Activated T-helper 1 cell treated with anti-CD3 and anti-CD28 coated beads, Interleukin-12 subunit alpha, Interleukin-12 subunit beta, Interleukin-2, Interleukin-4 antibody, amounts not matched to agents 30 ng/mL and 10 ng/mL and 1 ng/mL, durations not matched to agents 14 hours and 24 hours and 36 hours (primary cell): ENCODE data around the gene DAAM1. TPM values are rescaled to one million over a fixed set of nuclear protein-coding genes. Genes with fewer than 3 reads are reported as not detected.

Experiments
- DNase-seq: peaks from one replicate; pipeline ENCODE4 v3.0.0; 2021; ENCODE audit warnings: low spot score
- H3K27ac Mint-ChIP-seq: one replicate; pipeline ENCODE4 v1.8.0; 2021; ENCODE audit warnings: mild to moderate bottlenecking, mixed read lengths
- H3K27me3 Mint-ChIP-seq: one replicate; pipeline ENCODE4 v1.8.0; 2022; ENCODE audit warnings: mild to moderate bottlenecking, moderate library complexity, mixed read lengths; ENCODE audit not compliant: insufficient read depth
- H3K36me3 Mint-ChIP-seq: one replicate; pipeline ENCODE4 v1.8.0; 2021; ENCODE audit warnings: low read depth, mixed read lengths
- H3K4me1 Mint-ChIP-seq: one replicate; pipeline ENCODE4 v1.8.0; 2021; ENCODE audit warnings: low read depth, mixed read lengths
- H3K4me3 Mint-ChIP-seq: one replicate; pipeline ENCODE4 v1.8.0; 2021; ENCODE audit warnings: mild to moderate bottlenecking, moderate library complexity, mixed read lengths
- H3K9me3 Mint-ChIP-seq: one replicate; pipeline ENCODE4 v1.8.0; 2021; ENCODE audit warnings: mixed read lengths
- intact Hi-C: fragments of 100-400 bp; cut with micrococcal nuclease; formaldehyde crosslinking; loops from one replicate; pipeline ENCODE4 v1.15.1; 2024
- total RNA-seq: library from RNA; stranded (reverse); gene quantifications from 2 replicates; pipeline ENCODE4 v1.2.3, GENCODE V29; 2022

Gene DAAM1
- total RNA-seq, 1 donor from 2014 or later: 4.2 TPM

DNA sequence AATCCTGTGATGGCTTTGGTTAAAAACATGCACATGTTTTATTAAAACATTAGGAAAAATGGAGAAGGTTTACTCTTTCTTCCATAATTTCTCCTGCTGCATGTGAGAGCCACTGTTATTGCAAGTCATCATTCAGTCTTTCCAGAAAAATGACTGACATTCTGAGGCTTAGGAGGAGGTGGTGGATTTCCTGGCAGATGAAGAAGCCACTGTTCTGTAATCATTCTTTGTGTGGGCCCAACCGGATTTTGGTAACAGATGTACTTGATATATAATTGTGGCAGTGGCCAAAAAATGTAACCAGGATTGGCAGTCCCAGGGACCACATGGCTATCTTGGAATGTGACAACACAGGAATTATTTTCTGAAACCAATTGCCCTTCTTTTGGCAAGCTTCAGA, 120.2 kb downstream of the DAAM1 start:
- no peak overlapping the region for H3K4me3 Mint-ChIP-seq
- H3K4me1 Mint-ChIP-seq: no peaks in the 10 kb centered on the region
- H3K9me3 Mint-ChIP-seq: no peaks in the 10 kb centered on the region
- H3K27ac Mint-ChIP-seq: no peak overlapping the region
- no peaks in the 10 kb centered on the region for H3K36me3 Mint-ChIP-seq
- no peaks in the 10 kb centered on the region for H3K27me3 Mint-ChIP-seq
- DNase-seq: no peak
- intact Hi-C loops: no loop called here

GRCh38 chr14:59309291-59309900, 120.9 kb downstream of the DAAM1 start:
- no peaks in the 10 kb centered on the region for H3K27me3 Mint-ChIP-seq
- DNase-seq: no peak
- intact Hi-C loops: no loop called here
- no peak overlapping the region for H3K27ac Mint-ChIP-seq
- H3K4me1 Mint-ChIP-seq: no peaks in the 10 kb centered on the region
- H3K36me3 Mint-ChIP-seq: no peaks in the 10 kb centered on the region
- H3K4me3 Mint-ChIP-seq: no peak overlapping the region
- H3K9me3 Mint-ChIP-seq: no peaks in the 10 kb centered on the region

DNA sequence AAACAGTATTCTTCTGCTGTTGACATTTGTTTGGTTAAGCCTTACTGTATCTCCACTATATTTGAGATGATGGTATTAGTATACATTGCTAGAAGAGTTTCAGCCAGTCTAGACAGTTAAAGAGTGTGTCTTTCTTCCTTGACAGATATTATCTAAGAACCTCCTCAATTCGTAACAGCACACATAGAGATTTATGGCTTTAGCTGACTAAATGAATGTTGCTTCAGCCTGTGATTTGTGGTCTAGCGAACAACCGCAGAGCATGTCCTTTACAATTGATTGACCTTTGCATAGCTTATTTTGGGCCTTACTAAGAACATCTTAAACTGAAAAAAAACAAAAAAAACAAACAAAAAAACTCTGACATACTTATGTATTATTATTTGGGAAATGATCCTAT, 122.2 kb downstream of the DAAM1 start:
- intact Hi-C loops: no loop called here
- DNase-seq: no peak
- H3K9me3 Mint-ChIP-seq: no peaks in the 10 kb centered on the region
- H3K4me3 Mint-ChIP-seq: no peak overlapping the region
- H3K4me1 Mint-ChIP-seq: no peaks in the 10 kb centered on the region
- no peak overlapping the region for H3K27ac Mint-ChIP-seq
- peaks cover 2% of the 10 kb centered on the region for H3K27me3 Mint-ChIP-seq
- H3K36me3 Mint-ChIP-seq: no peaks in the 10 kb centered on the region

DNA sequence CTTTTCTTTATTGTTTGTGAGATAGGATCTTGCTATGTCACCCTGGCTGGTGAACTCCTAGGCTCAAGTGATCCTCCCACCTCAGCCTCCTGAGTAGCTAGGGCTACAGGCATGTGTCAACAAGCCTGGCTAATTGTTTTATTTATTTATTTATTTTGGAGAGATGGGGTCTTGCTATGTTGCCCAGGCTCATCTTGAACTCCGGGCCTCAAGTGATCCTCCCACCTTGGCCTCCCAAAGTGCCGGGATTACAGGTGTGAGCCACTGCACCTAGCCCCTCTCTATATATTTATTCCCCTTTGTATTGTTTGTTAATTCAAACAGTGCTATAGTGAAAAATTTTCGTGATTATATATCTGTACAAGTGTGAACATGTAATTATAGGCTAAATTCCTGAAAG, 123.3 kb downstream of the DAAM1 start:
- intact Hi-C loops: no loop called here
- H3K4me3 Mint-ChIP-seq: no peak overlapping the region
- peaks cover 2% of the 10 kb centered on the region for H3K27me3 Mint-ChIP-seq
- DNase-seq: no peak
- no peaks in the 10 kb centered on the region for H3K36me3 Mint-ChIP-seq
- H3K4me1 Mint-ChIP-seq: no peaks in the 10 kb centered on the region
- no peaks in the 10 kb centered on the region for H3K9me3 Mint-ChIP-seq
- H3K27ac Mint-ChIP-seq: no peak overlapping the region

DNA sequence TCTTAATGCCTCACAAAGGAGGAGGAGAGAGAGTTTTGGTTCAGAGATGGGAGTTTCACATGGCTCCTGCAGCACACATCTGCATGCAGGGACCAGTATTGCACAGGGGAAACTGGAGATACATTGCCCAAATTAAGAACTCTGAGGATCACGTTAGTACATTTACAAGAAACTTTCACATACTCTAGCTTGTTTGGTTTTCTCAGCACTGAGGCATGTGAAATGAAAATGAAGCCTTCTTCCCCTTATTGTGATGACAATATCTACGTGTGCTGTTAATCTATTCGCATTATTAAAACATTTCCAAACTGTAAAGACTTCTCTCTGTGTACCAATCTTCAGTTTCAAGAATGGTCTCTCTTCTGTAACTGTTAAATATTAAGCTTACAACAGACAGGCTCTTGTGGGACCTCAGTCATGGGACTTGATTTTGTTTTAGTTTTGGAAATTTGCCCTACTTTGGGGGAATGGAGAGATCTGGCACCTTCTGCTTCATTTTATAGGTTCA, 124.7 kb downstream of the DAAM1 start:
- DNase-seq: no peak
- intact Hi-C loops: no loop called here
- peaks cover 2% of the 10 kb centered on the region for H3K27me3 Mint-ChIP-seq
- no peak overlapping the region for H3K4me3 Mint-ChIP-seq
- H3K27ac Mint-ChIP-seq: no peak overlapping the region
- no peaks in the 10 kb centered on the region for H3K4me1 Mint-ChIP-seq
- H3K36me3 Mint-ChIP-seq: no peaks in the 10 kb centered on the region
- no peaks in the 10 kb centered on the region for H3K9me3 Mint-ChIP-seq

DNA sequence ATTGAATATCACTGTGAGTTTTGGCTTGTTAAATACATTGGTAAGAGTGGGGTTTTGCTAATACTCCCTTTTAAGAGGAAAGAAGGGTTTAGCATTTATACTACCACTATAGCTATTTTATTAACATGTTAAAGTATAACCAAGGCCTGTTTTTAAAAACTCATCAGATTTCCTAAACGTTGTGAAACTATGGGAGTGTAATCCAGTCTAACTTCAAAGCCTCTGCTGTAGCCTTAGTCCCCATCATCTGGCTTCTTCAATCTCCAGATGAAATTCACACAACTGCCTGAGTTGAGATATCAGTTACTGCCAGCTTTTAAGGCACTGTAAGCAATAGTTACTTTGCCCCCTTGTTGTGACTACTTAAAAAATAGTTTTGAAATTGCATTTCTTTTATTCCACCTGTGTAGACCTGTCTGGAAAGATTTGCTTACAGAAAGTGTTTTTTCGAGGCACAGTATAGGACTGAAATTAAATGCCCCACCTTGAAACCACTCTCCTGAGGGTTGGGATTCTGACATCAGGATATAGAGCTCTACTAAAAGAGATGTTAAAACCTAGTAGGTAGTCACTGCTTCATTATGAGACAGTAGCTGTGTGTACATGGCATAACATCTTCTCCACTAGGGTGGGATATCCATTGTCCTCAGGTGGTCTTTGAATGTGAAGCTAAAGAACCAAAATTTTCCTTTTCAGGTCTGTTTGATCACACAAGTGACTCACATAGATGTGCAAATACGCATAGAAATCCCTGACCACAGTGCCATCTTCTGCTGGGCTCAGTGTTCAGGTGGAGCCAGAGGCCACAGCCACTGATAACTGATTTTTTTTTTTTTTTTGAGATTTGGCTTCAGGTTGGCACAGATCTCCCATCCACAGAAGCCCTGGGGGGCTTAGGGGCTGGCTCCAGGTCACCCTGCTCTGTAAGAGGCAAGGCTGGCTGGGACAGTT, 125.5 kb downstream of the DAAM1 start:
- Mint-ChIP-seq H3K9me3 (no peaks in the 10 kb centered on the region), H3K27ac (no peak overlapping the region), H3K4me3 (no peak overlapping the region), H3K36me3 (no peaks in the 10 kb centered on the region), H3K4me1 (no peaks in the 10 kb centered on the region), H3K27me3 (peaks cover 2% of the 10 kb centered on the region)
- DNase-seq: no peak
- intact Hi-C loops: no loop called here

DNA sequence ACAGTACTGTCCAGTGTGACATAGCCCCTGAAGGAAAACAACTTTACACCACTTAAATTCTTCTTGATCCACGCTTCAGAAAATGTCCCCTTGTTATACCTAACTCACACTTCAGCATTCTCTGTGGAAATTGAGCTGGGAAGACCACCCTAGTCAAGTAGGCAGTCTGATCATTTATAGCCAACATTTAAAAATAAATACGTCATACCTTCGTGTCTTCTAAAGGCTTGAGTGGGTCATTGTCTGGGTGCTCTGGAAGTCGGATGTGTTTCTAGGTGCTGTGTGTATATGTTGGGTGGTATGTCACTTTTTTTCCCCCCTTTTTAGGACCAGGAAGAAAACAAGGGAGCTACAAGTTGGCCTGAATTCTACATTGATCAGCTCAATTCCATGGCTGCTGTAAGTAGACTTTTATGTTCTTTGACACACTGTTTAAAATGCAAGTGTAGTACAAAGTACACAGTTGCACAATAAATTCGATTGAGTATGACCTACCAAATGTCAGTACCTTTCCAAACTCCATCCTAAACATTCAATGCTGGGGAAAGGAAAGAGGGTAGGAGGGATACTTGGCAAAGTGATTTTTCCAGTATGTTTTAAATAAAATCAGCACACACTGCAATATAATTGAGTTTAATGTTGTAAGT, 126.6 kb downstream of the DAAM1 start:
- Mint-ChIP-seq H3K9me3 (no peaks in the 10 kb centered on the region), H3K4me3 (no peak overlapping the region), H3K36me3 (no peaks in the 10 kb centered on the region), H3K4me1 (no peaks in the 10 kb centered on the region), H3K27me3 (peaks cover 2% of the 10 kb centered on the region), H3K27ac (no peak overlapping the region)
- intact Hi-C loops: no loop called here
- DNase-seq: no peak

DNA sequence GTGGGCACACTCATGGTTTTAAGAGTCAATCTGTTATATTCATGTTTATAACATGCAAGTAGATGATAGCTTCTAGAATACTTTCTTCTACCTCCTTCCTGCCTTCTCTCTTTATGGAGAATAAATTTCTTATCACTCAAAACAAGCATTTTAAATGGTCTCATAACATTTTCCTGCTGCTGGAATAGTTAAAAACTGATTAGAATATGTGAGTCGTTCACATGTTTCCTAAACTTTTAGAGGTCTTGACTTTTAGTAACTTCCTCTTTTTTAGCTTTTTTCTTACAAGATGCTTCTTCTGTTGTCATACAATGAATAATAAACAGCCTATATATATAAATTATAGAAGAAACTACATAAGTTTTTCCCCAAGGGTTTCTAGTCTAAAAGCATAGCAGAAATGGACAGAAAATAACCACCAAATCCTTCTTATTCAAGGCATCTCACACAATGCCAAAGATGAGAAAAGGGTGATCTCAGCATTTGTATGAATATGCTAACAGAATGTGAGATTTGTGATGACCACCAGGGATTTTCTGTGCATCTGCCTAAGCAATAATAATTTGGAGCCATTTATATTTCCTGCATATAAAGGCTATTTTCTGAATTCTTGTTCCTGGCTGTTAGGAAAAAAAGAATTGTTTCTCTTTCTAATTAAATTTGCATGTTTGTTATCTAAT, 127.8 kb downstream of the DAAM1 start:
- Mint-ChIP-seq H3K4me3 (no peak overlapping the region), H3K27ac (no peak overlapping the region), H3K36me3 (no peaks in the 10 kb centered on the region), H3K27me3 (peaks cover 2% of the 10 kb centered on the region), H3K9me3 (no peaks in the 10 kb centered on the region), H3K4me1 (peaks cover 6% of the 10 kb centered on the region)
- intact Hi-C loops: no loop called here
- no peak for DNase-seq

DNA sequence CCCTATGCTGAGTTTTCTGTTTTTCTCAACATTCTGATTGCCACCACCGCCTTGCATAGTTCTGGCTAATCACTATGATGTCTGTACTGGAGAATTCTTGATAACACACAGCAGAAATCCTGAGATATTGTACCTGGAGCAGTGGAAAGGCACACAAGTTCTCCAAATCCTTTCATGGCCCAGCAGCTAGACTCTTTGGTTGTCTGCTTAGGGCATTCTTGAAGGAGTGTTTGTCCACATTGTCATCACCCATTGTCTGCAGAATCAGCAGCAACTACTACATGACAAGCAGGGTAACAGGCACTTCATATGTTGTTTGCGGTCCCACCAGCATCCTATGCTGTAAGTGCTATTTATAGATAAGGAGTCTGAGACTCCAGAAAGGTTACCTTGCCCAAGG, 128.9 kb downstream of the DAAM1 start:
- Mint-ChIP-seq H3K27me3 (peaks cover 2% of the 10 kb centered on the region), H3K36me3 (no peaks in the 10 kb centered on the region), H3K27ac (no peak overlapping the region), H3K4me3 (no peak overlapping the region), H3K9me3 (no peaks in the 10 kb centered on the region), H3K4me1 (peaks cover 13% of the 10 kb centered on the region)
- DNase-seq: no peak
- intact Hi-C loops: no loop called here

- peaks cover 2% of the 10 kb centered on the region for H3K27me3 Mint-ChIP-seq
- H3K4me3 Mint-ChIP-seq: no peak overlapping the region
- no peak for DNase-seq
- H3K27ac Mint-ChIP-seq: no peak overlapping the region
- peaks cover 13% of the 10 kb centered on the region for H3K4me1 Mint-ChIP-seq
- intact Hi-C loops: no loop called here
- H3K9me3 Mint-ChIP-seq: no peaks in the 10 kb centered on the region
- H3K36me3 Mint-ChIP-seq: no peaks in the 10 kb centered on the region
These were observed 129.5 kb downstream of the DAAM1 start for GRCh38 chr14:59317798-59318505.

DNA sequence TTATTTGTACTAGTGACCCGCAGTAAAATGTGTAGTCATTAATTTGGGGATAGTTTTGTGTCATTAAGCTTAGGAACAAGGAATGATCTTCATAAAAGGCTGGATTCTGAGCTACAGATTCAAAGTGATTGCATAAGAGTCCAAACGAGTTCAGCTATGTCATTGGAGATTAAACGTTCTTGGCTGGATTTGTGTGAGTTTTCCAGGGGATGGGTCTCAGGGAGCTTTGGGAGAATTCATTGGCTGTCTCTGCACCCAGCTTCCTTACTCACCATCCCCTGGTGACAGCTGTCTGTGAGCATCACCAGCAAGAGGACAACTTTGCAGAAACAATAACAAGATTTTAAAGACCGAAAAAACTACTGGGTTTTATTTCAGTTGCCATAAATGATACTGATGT, 130.4 kb downstream of the DAAM1 start:
- Mint-ChIP-seq H3K27ac (no peak overlapping the region), H3K27me3 (peaks cover 2% of the 10 kb centered on the region), H3K9me3 (no peaks in the 10 kb centered on the region), H3K4me3 (no peak overlapping the region), H3K36me3 (no peaks in the 10 kb centered on the region), H3K4me1 (peaks cover 13% of the 10 kb centered on the region)
- DNase-seq: no peak
- intact Hi-C loops: no loop called here

- no peaks in the 10 kb centered on the region for H3K36me3 Mint-ChIP-seq
- H3K27ac Mint-ChIP-seq: no peak overlapping the region
- no peaks in the 10 kb centered on the region for H3K27me3 Mint-ChIP-seq
- peaks cover 13% of the 10 kb centered on the region for H3K4me1 Mint-ChIP-seq
- DNase-seq: no peak
- no peaks in the 10 kb centered on the region for H3K9me3 Mint-ChIP-seq
- intact Hi-C loops: no loop called here
- no peak overlapping the region for H3K4me3 Mint-ChIP-seq
These were observed 131.9 kb downstream of the DAAM1 start for GRCh38 chr14:59320361-59320760.
